H1 (cell line): ENCODE measurements around the gene ABHD17B. TPM values are rescaled to one million over a fixed set of nuclear protein-coding genes. Genes with fewer than 3 reads are reported as not detected.
A peak's percentile ranks its signal among the peaks of the same experiment; 100 is the strongest.

Experiments
- CTCF ChIA-PET: fragments of 300-600 bp; sonication (Branson Sonifier 250); formaldehyde crosslinking; loops from one replicate; lab custom pipeline; 2021; ENCODE audit not compliant: partially characterized antibody; lab: Charles Lee
- POLR2A ChIA-PET: fragments of 300-600 bp; sonication (Branson Sonifier 250); formaldehyde crosslinking; loops from one replicate; lab custom pipeline; 2021; ENCODE audit warnings: inconsistent platforms; ENCODE audit not compliant: partially characterized antibody; lab: Charles Lee
- DNase-seq, 2 experiments: peaks; one replicate each; pipeline versions ENCODE4 v3.0.0 to v3.0.0-alpha.2; 2010 to 2022; ENCODE audit warnings: low spot score in 2 of 2, low read depth in 1 of 2, mixed read lengths in 1 of 2
- FAIRE-seq: peaks from 2 replicates; lab custom pipeline; 2011; peaks lifted over from hg19 to GRCh38; lab: Jason Lieb, UNC
- H2AFZ ChIP-seq: 2 replicates; pipeline ENCODE4 v1.8.1; 2012; ENCODE audit warnings: low read length, inconsistent platforms
- H2AK5ac ChIP-seq: 2 replicates; pipeline ENCODE4 v1.6.1; 2013; ENCODE audit warnings: low read depth, low read length
- H2BK120ac ChIP-seq: replicated peaks from 2 replicates; pipeline ENCODE3; 2013; ENCODE audit warnings: low read depth, low read length, inconsistent platforms
- H2BK12ac ChIP-seq: 2 replicates; pipeline ENCODE4 v1.6.1; 2013; ENCODE audit warnings: low read depth, low read length
- H2BK15ac ChIP-seq: 2 replicates; pipeline ENCODE4 v1.6.1; 2013; ENCODE audit warnings: low read length
- H2BK20ac ChIP-seq: 2 replicates; pipeline ENCODE4 v1.6.1; 2013; ENCODE audit warnings: low read length
- H2BK5ac ChIP-seq: 2 replicates; pipeline ENCODE4 v1.6.1; 2013; ENCODE audit warnings: low read depth, low read length
- H3K14ac ChIP-seq: 2 replicates; pipeline ENCODE4 v1.6.1; 2013; ENCODE audit warnings: inconsistent platforms; ENCODE audit not compliant: insufficient read length
- H3K18ac ChIP-seq: 2 replicates; pipeline ENCODE4 v1.6.1; 2013; ENCODE audit warnings: low read length; ENCODE audit errors: extremely low read depth
- H3K23ac ChIP-seq: 2 replicates; pipeline ENCODE4 v1.6.1; 2013; ENCODE audit warnings: inconsistent platforms; ENCODE audit not compliant: insufficient read length
- H3K23me2 ChIP-seq: 2 replicates; pipeline ENCODE4 v1.6.1; 2013; ENCODE audit warnings: low read depth, low read length
- H3K27ac ChIP-seq: 2 replicates; pipeline ENCODE4 v1.6.1; 2011; ENCODE audit warnings: low read depth, low read length, inconsistent platforms
- H3K27me3 ChIP-seq, 4 experiments: replicated peaks in 1 of 4; 1 replicate in 1 of 4; 2 replicates in 3 of 4; pipeline versions ENCODE4 v1.6.1 to v1.8.1; 2011 to 2013; ENCODE audit warnings: low read length in 3 of 4, mild to moderate bottlenecking in 3 of 4, inconsistent platforms in 2 of 4, mixed read lengths in 2 of 4, moderate library complexity in 1 of 4; ENCODE audit not compliant: control insufficient read depth in 3 of 4, insufficient read depth in 3 of 4; ENCODE audit errors: extremely low read depth in 1 of 4
- H3K36me3 ChIP-seq, 4 experiments: 2 replicates each; pipeline versions ENCODE4 v1.6.1 to v1.8.1; 2011 to 2013; ENCODE audit warnings: mild to moderate bottlenecking in 4 of 4, low read length in 3 of 4, moderate library complexity in 2 of 4, control low read depth in 1 of 4, inconsistent platforms in 1 of 4; ENCODE audit not compliant: insufficient read depth in 4 of 4, control insufficient read depth in 2 of 4
- H3K4ac ChIP-seq: replicated peaks from 2 replicates; pipeline ENCODE3; 2013; ENCODE audit warnings: low read length, low read depth, mixed read lengths, inconsistent platforms; ENCODE audit not compliant: insufficient read length
- H3K4me1 ChIP-seq, 4 experiments: replicated peaks in 1 of 4; 1 replicate in 1 of 4; 2 replicates in 3 of 4; pipeline versions ENCODE4 v1.6.1 to v1.8.1; 2011 to 2013; ENCODE audit warnings: low read length in 3 of 4, inconsistent platforms in 2 of 4, mixed read lengths in 1 of 4; ENCODE audit not compliant: insufficient read depth in 4 of 4, control insufficient read depth in 3 of 4
- H3K4me2 ChIP-seq, 2 experiments: 2 replicates each; pipeline versions ENCODE4 v1.6.1 to v1.8.1; 2011 to 2013; ENCODE audit warnings: low read depth in 2 of 2, low read length in 2 of 2, control low read depth in 1 of 2, inconsistent platforms in 1 of 2, mild to moderate bottlenecking in 1 of 2; ENCODE audit not compliant: insufficient read depth in 1 of 2
- H3K4me3 ChIP-seq, 4 experiments: fragments of 200-600, 300-600 bp in 1 of 4; sonication (generic), shearing (Covaris generic), sonication (Bioruptor Twin) in 1 of 4; 2 replicates each; pipeline versions ENCODE4 v1.5.1 to v1.8.1; 2011 to 2016; ENCODE audit warnings: low read length in 4 of 4, low read depth in 3 of 4, control low read depth in 2 of 4, inconsistent platforms in 2 of 4, mild to moderate bottlenecking in 2 of 4, mixed read lengths in 1 of 4, moderate library complexity in 1 of 4; ENCODE audit not compliant: insufficient read depth in 2 of 4; ENCODE audit errors: extremely low read depth in 1 of 4
- H3K56ac ChIP-seq: replicated peaks from 2 replicates; pipeline ENCODE3; 2013; ENCODE audit warnings: low read depth, mild to moderate bottlenecking, mixed read lengths, low read length, inconsistent platforms; ENCODE audit not compliant: insufficient read length
- H3K79me1 ChIP-seq: 2 replicates; pipeline ENCODE4 v1.6.1; 2013; ENCODE audit warnings: low read depth, low read length, control low read depth
- H3K79me2 ChIP-seq, 2 experiments: 2 replicates each; pipeline versions ENCODE4 v1.6.1 to v1.8.1; 2012 to 2013; ENCODE audit warnings: low read length in 2 of 2, mild to moderate bottlenecking in 2 of 2, inconsistent platforms in 1 of 2; ENCODE audit not compliant: insufficient read depth in 2 of 2, control insufficient read depth in 1 of 2
- H3K9ac ChIP-seq, 4 experiments: replicated peaks in 1 of 4; 1 replicate in 1 of 4; 2 replicates in 3 of 4; pipeline versions ENCODE4 v1.6.1 to v1.8.1; 2011 to 2013; ENCODE audit warnings: low read depth in 3 of 4, low read length in 3 of 4, control low read depth in 2 of 4, mild to moderate bottlenecking in 2 of 4, moderate library complexity in 2 of 4, inconsistent platforms in 1 of 4; ENCODE audit errors: extremely low read depth in 1 of 4
- H3K9me3 ChIP-seq, 2 experiments: 2 replicates each; pipeline versions ENCODE4 v1.6.1 to v1.8.1; 2012 to 2013; ENCODE audit warnings: mild to moderate bottlenecking in 2 of 2, moderate library complexity in 2 of 2, control low read depth in 1 of 2, inconsistent platforms in 1 of 2, low read depth in 1 of 2, low read length in 1 of 2, mixed read lengths in 1 of 2; ENCODE audit not compliant: insufficient read depth in 2 of 2
- H4K20me1 ChIP-seq, 2 experiments: replicated peaks in 1 of 2; 2 replicates each; pipeline versions ENCODE3 to v1.8.1; 2011 to 2013; ENCODE audit warnings: inconsistent platforms in 2 of 2, low read length in 2 of 2, mild to moderate bottlenecking in 1 of 2; ENCODE audit not compliant: insufficient read depth in 2 of 2, control insufficient read depth in 1 of 2
- H4K5ac ChIP-seq: 2 replicates; pipeline ENCODE4 v1.6.1; 2013; ENCODE audit warnings: low read length, low read depth, mixed read lengths, inconsistent platforms; ENCODE audit not compliant: insufficient read length
- H4K8ac ChIP-seq: 2 replicates; pipeline ENCODE4 v1.8.0; 2013; ENCODE audit warnings: mild to moderate bottlenecking, moderate library complexity, low read length, inconsistent platforms; ENCODE audit not compliant: insufficient read depth; ENCODE audit errors: extremely low read depth
- H4K91ac ChIP-seq: replicated peaks from 2 replicates; pipeline ENCODE3; 2013; ENCODE audit warnings: low read length, mixed read lengths, inconsistent platforms; ENCODE audit not compliant: insufficient read length
- ATF2 ChIP-seq: IDR thresholded peaks from 2 replicates; pipeline ENCODE4 v1.6.1; 2012; ENCODE audit warnings: low read length, inconsistent platforms
- CBX5 ChIP-seq: fragments of 300-800, 300-1000 bp; sonication (generic); IDR thresholded peaks from 2 replicates; pipeline ENCODE4 v1.7.1; 2016; ENCODE audit warnings: antibody characterized with exemption, low read length, low read depth
- JUND ChIP-seq: IDR thresholded peaks from 2 replicates; pipeline ENCODE4 v1.6.1; 2011; ENCODE audit warnings: mild to moderate bottlenecking, improper control_type of control experiment, low read length
- MAFK ChIP-seq: IDR thresholded peaks from 2 replicates; pipeline ENCODE4 v1.6.1; 2012; ENCODE audit warnings: low read depth, mild to moderate bottlenecking, improper control_type of control experiment, low read length
- NRF1 ChIP-seq: IDR thresholded peaks from 2 replicates; pipeline ENCODE4 v1.6.1; 2011; ENCODE audit warnings: mild to moderate bottlenecking, low read depth, low read length, improper control_type of control experiment
- RAD21 ChIP-seq, 2 experiments: IDR thresholded peaks in 1 of 2; conservative IDR thresholded peaks in 1 of 2; 2 replicates each; pipeline ENCODE4 v1.6.1; 2011; ENCODE audit warnings: low read depth in 2 of 2, low read length in 2 of 2, improper control_type of control experiment in 1 of 2, inconsistent platforms in 1 of 2, mild to moderate bottlenecking in 1 of 2, moderate library complexity in 1 of 2
- SAP30 ChIP-seq: fragments of 300-600 bp; sonication (generic); IDR thresholded peaks from 2 replicates; pipeline ENCODE4 v1.7.1; 2012; ENCODE audit warnings: low read length, moderate library complexity, mild to moderate bottlenecking, inconsistent platforms; ENCODE audit not compliant: insufficient read depth, insufficient replicate concordance
- TAF7 ChIP-seq: optimal IDR thresholded peaks from 2 replicates; pipeline ENCODE3; 2011; ENCODE audit warnings: low read depth, mild to moderate bottlenecking, inconsistent platforms, low read length, moderate library complexity, borderline replicate concordance
- WGBS, 2 experiments: shearing (Covaris generic) in 1 of 2; methylation state at CpG; one replicate each; pipeline versions ENCODE4 v1.1.6 to v1.1.7; 2013 to 2015; ENCODE audit warnings: low lambda C conversion rate in 2 of 2, mixed read lengths in 2 of 2, inconsistent platforms in 1 of 2, low coverage in 1 of 2, missing lambda C conversion rate in 1 of 2; ENCODE audit not compliant: insufficient replicate concordance in 2 of 2, insufficient coverage in 1 of 2, insufficient read length in 1 of 2; ENCODE audit errors: extremely low coverage in 1 of 2, missing lambda C conversion rate in 1 of 2; 5-methylcytosine and 5-hydroxymethylcytosine counted together
- polyA plus RNA-seq, 7 experiments: library from polyadenylated mRNA; depleted of rRNA in 3 of 7; stranded (reverse) in 5 of 7; unstranded in 2 of 7; fragments of >200 nt in 5 of 7; fragments of 200-250 nt in 2 of 7; gene quantifications; 1 replicate in 5 of 7; 2 replicates in 1 of 7; 4 replicates in 1 of 7; pipeline versions ENCODE4 v1.2.1 to v1.2.3, GENCODE V29; 2011 to 2013; ENCODE audit warnings: missing spikeins in 2 of 7, mixed read lengths in 2 of 7
- total RNA-seq: library from RNA; stranded (reverse); fragmentation: NEBNext Ultra II Directional; extraction: Animal tissue kit (Norgen Biotek cat#: 25700); gene quantifications from 2 replicates; pipeline ENCODE4 v1.2.1, GENCODE V29; 2021

Gene ABHD17B
- total and polyA plus RNA-seq, 2 of the 8 experiments (the other 6 are each of a cell fraction or from before 2014, with no cell fraction given) = 37.2 to 60.8 TPM

GRCh38 chr9:71901695-71902597, 9.0 kb downstream of the ABHD17B start:
- POLR2A ChIA-PET = interaction anchor here (0.7 to 2.1 kb wide), 5 partner anchors 8 to 62 kb away, joined by 3 to 15 read pairs (median 3); partner anchors contain the start of genes ABHD17B and C9orf85
- Histone ChIP-seq H3K27me3 (no peaks in the 10 kb centered on the region), H4K91ac (no peak overlapping the region), H4K20me1 (peaks cover 21% of the 10 kb centered on the region in 2 experiments), H2BK15ac (no peak overlapping the region), H3K79me2 (peaks cover 49 to 98% of the 10 kb centered on the region in 2 experiments), H2BK20ac (no peak overlapping the region), H2BK120ac (no peak overlapping the region), H3K27ac (no peak overlapping the region), H3K18ac (peak overlapping the region; percentile 52; the same call in 1 of the 2 replicates), H3K14ac (no peak overlapping the region), H2BK5ac (no peak overlapping the region), H2BK12ac (no peak overlapping the region), H3K4me1 (peaks cover 0 to 20% (median 9%) of the 10 kb centered on the region in 4 experiments; a peak in 5 of 7 replicates), H3K36me3 (peaks cover 0 to 16% (median 2%) of the 10 kb centered on the region in 4 experiments; a peak in 3 of 8 replicates), H3K4me2 (peak overlapping the region; percentile 39 to 53; a peak in 3 of 4 replicates), H4K5ac (peak overlapping the region; percentile 76), H3K79me1 (peaks cover 3% of the 10 kb centered on the region; the same call in 1 of the 2 replicates), H2AFZ (no peak overlapping the region), H3K23ac (no peak overlapping the region), H3K4me3 (peak overlapping the region in 1 of 4 experiments; percentile 39; a peak in 1 of 8 replicates), H3K56ac (no peak overlapping the region), H3K9ac (no peak overlapping the region), H3K23me2 (no peaks in the 10 kb centered on the region; the same call in 1 of the 2 replicates), H4K8ac (no peak overlapping the region), H3K9me3 (no peaks in the 10 kb centered on the region), H3K4ac (no peak overlapping the region), H2AK5ac (no peak overlapping the region)
- CTCF ChIA-PET = interaction anchor here (1.0 to 1.9 kb wide), 4 partner anchors 24 to 95 kb away, joined by 3 to 4 read pairs (median 4); no protein-coding TSS in a partner anchor
- FAIRE-seq (no peak), DNase-seq (no peak)
- 36 to 100% methylated on average over 1 to 6 of the region's 6 CpGs for WGBS, 2 experiments
- TF ChIP-seq MAFK = no peak
- TF ChIP-seq SAP30 = no peak
- TF ChIP-seq RAD21 (IDR thresholded peaks at IDR 0.05 in 1 of 2, conservative IDR thresholded peaks at IDR 0.05 in 1 of 2; ENCODE audit: low read depth in 2 of 2, low read length in 2 of 2) = no peak
- TF ChIP-seq ATF2 = no peak
- no peak for TF ChIP-seq NRF1
- TF ChIP-seq JUND = no peak
- TF ChIP-seq TAF7 = no peak
- TF ChIP-seq CBX5 = no peak
